AG04449 (cell line): ENCODE results near the gene RAB11FIP3.
"Not testable (repeated sequence)": the region's sequence is repeated elsewhere in the genome, so short reads cannot be mapped to it uniquely, and the experiment has no call there.

Experiments used
- CTCF ChIA-PET: fragments of 350-600 bp; formaldehyde crosslinking; extraction: SDS; loops from one replicate; lab custom pipeline; 2021; ENCODE audit warnings: antibody characterized with exemption; lab: Yijun Ruan, JAX
- POLR2A ChIA-PET: fragments of 400-600, 350-600 bp; formaldehyde crosslinking; extraction: SDS; loops from one replicate; lab custom pipeline; 2020; ENCODE audit warnings: antibody characterized with exemption, inconsistent platforms; lab: Yijun Ruan, JAX
- DNase-seq: peaks from one replicate; pipeline ENCODE4 v3.0.0-alpha.2; 2010; ENCODE audit warnings: low read depth, low spot score
- H3K4me3 ChIP-seq: 2 replicates; pipeline ENCODE4 v1.5.1; 2011; ENCODE audit warnings: low read depth, mild to moderate bottlenecking, control low read depth, low read length
- CTCF ChIP-seq: IDR thresholded peaks from one replicate; pipeline ENCODE4 v1.5.1; 2011; ENCODE audit warnings: mild to moderate bottlenecking, moderate library complexity, low read length, control low read depth, inconsistent platforms; ENCODE audit not compliant: insufficient read depth; ENCODE audit errors: missing control alignments

RAB11FIP3 gene, protein sequence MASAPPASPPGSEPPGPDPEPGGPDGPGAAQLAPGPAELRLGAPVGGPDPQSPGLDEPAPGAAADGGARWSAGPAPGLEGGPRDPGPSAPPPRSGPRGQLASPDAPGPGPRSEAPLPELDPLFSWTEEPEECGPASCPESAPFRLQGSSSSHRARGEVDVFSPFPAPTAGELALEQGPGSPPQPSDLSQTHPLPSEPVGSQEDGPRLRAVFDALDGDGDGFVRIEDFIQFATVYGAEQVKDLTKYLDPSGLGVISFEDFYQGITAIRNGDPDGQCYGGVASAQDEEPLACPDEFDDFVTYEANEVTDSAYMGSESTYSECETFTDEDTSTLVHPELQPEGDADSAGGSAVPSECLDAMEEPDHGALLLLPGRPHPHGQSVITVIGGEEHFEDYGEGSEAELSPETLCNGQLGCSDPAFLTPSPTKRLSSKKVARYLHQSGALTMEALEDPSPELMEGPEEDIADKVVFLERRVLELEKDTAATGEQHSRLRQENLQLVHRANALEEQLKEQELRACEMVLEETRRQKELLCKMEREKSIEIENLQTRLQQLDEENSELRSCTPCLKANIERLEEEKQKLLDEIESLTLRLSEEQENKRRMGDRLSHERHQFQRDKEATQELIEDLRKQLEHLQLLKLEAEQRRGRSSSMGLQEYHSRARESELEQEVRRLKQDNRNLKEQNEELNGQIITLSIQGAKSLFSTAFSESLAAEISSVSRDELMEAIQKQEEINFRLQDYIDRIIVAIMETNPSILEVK

GRCh38 chr16:425082-425718 is at the start of gene RAB11FIP3:
TSS of gene RAB11FIP3 (plus strand) at chr16:425649. CDS start at chr16:426007, 358 bp downstream.
- no peak for DNase-seq
- TF ChIP-seq CTCF, result peak; percentile 17
- ChIA-PET POLR2A (interaction anchor here (1.2 kb wide), 1 partner anchor 29 kb away, joined by 3 read pairs; no protein-coding TSS in a partner anchor), CTCF (no interaction called here)
- peak within 1 kb of the TSS; percentile 73 for H3K4me3 ChIP-seq

GRCh38 chr16:375927-376816 is 49.3 kb upstream of the RAB11FIP3 start:
- POLR2A ChIA-PET, result no interaction called here
- no peak for DNase-seq
- CTCF ChIA-PET, result interaction anchor here (1.4 kb wide), 1 partner anchor 14 kb away, joined by 3 read pairs; no protein-coding TSS in a partner anchor
- no peak for TF ChIP-seq CTCF
- H3K4me3 ChIP-seq, result no peak overlapping the region

DNA sequence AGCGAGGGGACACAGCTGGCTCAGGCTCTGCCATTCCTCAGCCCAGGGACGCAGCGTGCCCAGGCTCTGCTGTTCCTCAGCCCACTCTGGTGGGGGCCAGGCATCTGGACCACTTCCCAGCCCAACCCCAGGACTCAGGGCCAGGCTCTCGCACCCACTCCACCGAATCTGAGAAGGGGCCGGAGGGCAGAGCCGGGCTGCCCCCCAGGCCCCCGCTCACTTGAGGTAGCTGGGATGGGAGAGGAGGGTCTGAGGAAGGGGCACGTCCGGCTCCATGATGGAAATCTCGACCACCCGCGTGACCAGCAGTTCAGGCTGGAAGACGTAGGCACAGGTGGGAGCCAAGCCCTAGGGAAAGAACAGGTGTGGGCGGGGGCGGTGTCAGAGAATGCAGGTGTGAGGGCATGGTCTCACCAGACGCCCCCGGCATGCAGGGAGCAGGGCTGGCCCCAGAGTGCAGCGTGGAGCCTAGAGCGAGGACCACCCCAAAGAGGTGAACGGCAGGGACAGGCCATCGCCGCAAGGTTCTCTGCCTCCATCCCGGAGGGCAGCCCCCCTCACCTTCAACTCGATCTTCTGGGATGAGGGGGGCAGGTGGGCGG is 48.5 kb upstream of the RAB11FIP3 start:
- DNase-seq, result no peak
- no peak for TF ChIP-seq CTCF
- no peak overlapping the region for H3K4me3 ChIP-seq
- ChIA-PET CTCF (interaction anchor here (1.4 kb wide), 1 partner anchor 15 kb away, joined by 3 read pairs; no protein-coding TSS in a partner anchor), POLR2A (no interaction called here)

GRCh38 chr16:377419-377951 is 48.0 kb upstream of the RAB11FIP3 start:
- no peak for TF ChIP-seq CTCF
- POLR2A ChIA-PET, result no interaction called here
- CTCF ChIA-PET, result no interaction called here
- H3K4me3 ChIP-seq, result no peak overlapping the region
- no peak for DNase-seq

DNA sequence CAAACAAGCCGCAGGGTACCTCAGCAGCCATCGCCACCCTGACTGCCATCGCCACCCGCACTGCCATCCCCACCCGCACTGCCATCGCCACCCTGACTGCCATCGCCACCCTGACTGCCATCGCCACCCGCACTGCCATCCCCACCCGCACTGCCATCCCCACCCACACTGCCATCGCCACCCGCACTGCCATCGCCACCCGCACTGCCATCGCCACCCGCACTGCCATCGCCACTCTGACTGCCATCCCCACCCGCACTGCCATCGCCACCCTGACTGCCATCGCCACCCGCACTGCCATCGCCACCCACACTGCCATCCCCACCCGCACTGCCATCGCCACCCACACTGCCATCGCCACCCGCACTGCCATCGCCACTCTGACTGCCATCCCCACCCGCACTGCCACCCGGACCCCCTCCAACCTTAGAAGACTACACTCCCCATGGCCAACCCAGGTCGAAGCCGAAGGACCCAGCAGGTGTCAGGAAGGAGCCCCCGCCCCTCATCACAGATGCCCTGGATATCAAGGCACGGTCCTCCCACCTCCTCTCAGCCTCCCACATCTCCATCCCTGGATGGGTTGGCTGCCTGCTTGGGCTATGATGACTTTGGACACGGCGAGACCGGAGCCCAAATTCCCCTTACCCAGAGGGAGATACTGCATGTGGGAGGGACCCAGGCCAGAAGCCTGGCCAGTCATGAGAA is 47.2 kb upstream of the RAB11FIP3 start:
- H3K4me3 ChIP-seq, POLR2A ChIA-PET, DNase-seq: not testable (repeated sequence)
- CTCF ChIA-PET, result interaction anchor here (1.2 kb wide), 1 partner anchor 143 kb away, joined by 3 read pairs; the partner anchor contains the start of gene FAM234A
